ENCODE measurements around the gene CLDN4. TPM values are rescaled to one million over a fixed set of nuclear protein-coding genes. Genes with fewer than 3 reads are reported as not detected.

The CLDN4 gene
- total RNA-seq, 1 experiment from 2014 or later: 0.28 TPM

GRCh38 chr7:73850781-73851207, 20.0 kb downstream of the CLDN4 start:
- no peak for TF ChIP-seq CTCF (IDR thresholded peaks at IDR 0.05; ENCODE audit: unreplicated experiment)
- Mint-ChIP-seq H3K4me1 (ENCODE audit: insufficient read depth, unreplicated experiment) (peaks cover 45% of the 10 kb centered on the region), H3K36me3 (ENCODE audit: insufficient read depth, unreplicated experiment) (no peaks in the 10 kb centered on the region), H3K27me3 (ENCODE audit: insufficient read depth, unreplicated experiment) (no peaks in the 10 kb centered on the region), H3K9me3 (ENCODE audit: unreplicated experiment) (no peaks in the 10 kb centered on the region), H3K27ac (ENCODE audit: low read depth, unreplicated experiment) (peak overlapping the region; percentile 94), H3K4me3 (ENCODE audit: unreplicated experiment) (peak overlapping the region; percentile 31)
- CTCF ChIA-PET: interaction anchor here (0.5 to 1.7 kb wide), 11 partner anchors 10 to 339 kb away, joined by 3 to 6 read pairs (median 4); no protein-coding TSS in a partner anchor
- no TSS peak for BruUV-seq (replicated peaks)
- intact Hi-C loops (cut with micrococcal nuclease): loop anchor here (1.0 kb wide), 3 partner anchors 28 to 112 kb away; partner anchors contain the start of gene ABHD11
- POLR2A ChIA-PET: interaction anchor here (0.6 to 4.4 kb wide), 15 partner anchors 8 to 462 kb away, joined by 3 to 48 read pairs (median 8); partner anchors contain the start of genes ABHD11, METTL27 and TBL2
- DNase-seq (ENCODE audit: unreplicated experiment): peak; percentile 97

GRCh38 chr7:73851410-73852338, 20.9 kb downstream of the CLDN4 start:
- ChIA-PET CTCF (interaction anchor here (0.7 to 1.7 kb wide), 3 partner anchors 11 to 26 kb away, joined by 3 to 6 read pairs (median 5); no protein-coding TSS in a partner anchor), POLR2A (interaction anchor here (0.8 to 4.4 kb wide), 10 partner anchors 9 to 273 kb away, joined by 4 to 48 read pairs (median 19); partner anchors contain the start of genes ABHD11, METTL27 and TBL2)
- Mint-ChIP-seq H3K4me1 (ENCODE audit: insufficient read depth, unreplicated experiment) (peaks cover 39% of the 10 kb centered on the region), H3K27ac (ENCODE audit: low read depth, unreplicated experiment) (peak overlapping the region; percentile 94), H3K36me3 (ENCODE audit: insufficient read depth, unreplicated experiment) (no peaks in the 10 kb centered on the region), H3K4me3 (ENCODE audit: unreplicated experiment) (peak overlapping the region; percentile 43), H3K9me3 (ENCODE audit: unreplicated experiment) (no peaks in the 10 kb centered on the region), H3K27me3 (ENCODE audit: insufficient read depth, unreplicated experiment) (no peaks in the 10 kb centered on the region)
- BruUV-seq (replicated peaks): no TSS peak
- peak; percentile 97 for DNase-seq (ENCODE audit: unreplicated experiment)
- intact Hi-C loops (cut with micrococcal nuclease): loop anchor here (1.0 kb wide), 3 partner anchors 29 to 113 kb away; partner anchors contain the start of gene ABHD11
- no peak for TF ChIP-seq CTCF (IDR thresholded peaks at IDR 0.05; ENCODE audit: unreplicated experiment)

GRCh38 chr7:73852500-73852899, 21.7 kb downstream of the CLDN4 start:
- Mint-ChIP-seq H3K4me3 (ENCODE audit: unreplicated experiment) (peak overlapping the region; percentile 43), H3K36me3 (ENCODE audit: insufficient read depth, unreplicated experiment) (no peaks in the 10 kb centered on the region), H3K27me3 (ENCODE audit: insufficient read depth, unreplicated experiment) (peaks cover 4% of the 10 kb centered on the region), H3K4me1 (ENCODE audit: insufficient read depth, unreplicated experiment) (peaks cover 38% of the 10 kb centered on the region), H3K27ac (ENCODE audit: low read depth, unreplicated experiment) (peak overlapping the region; percentile 94), H3K9me3 (ENCODE audit: unreplicated experiment) (no peaks in the 10 kb centered on the region)
- CTCF ChIA-PET: no interaction called here
- no peak for DNase-seq (ENCODE audit: unreplicated experiment)
- TF ChIP-seq CTCF (IDR thresholded peaks at IDR 0.05; ENCODE audit: unreplicated experiment): no peak
- intact Hi-C loops (cut with micrococcal nuclease): no loop called here
- no TSS peak for BruUV-seq (replicated peaks)
- POLR2A ChIA-PET: interaction anchor here (2.2 to 4.4 kb wide), 2 partner anchors 25 to 30 kb away, joined by 5 to 48 read pairs; no protein-coding TSS in a partner anchor

GRCh38 chr7:73856941-73857340, 26.1 kb downstream of the CLDN4 start:
- BruUV-seq (replicated peaks): no TSS peak
- H3K36me3 Mint-ChIP-seq (ENCODE audit: insufficient read depth, unreplicated experiment): no peaks in the 10 kb centered on the region
- no peak for DNase-seq (ENCODE audit: unreplicated experiment)
- no peak for TF ChIP-seq CTCF (IDR thresholded peaks at IDR 0.05; ENCODE audit: unreplicated experiment)
- POLR2A ChIA-PET: interaction anchor here (0.9 kb wide), 1 partner anchor 121 kb away, joined by 4 read pairs; no protein-coding TSS in a partner anchor
- H3K4me1 Mint-ChIP-seq (ENCODE audit: insufficient read depth, unreplicated experiment): peaks cover 6% of the 10 kb centered on the region
- H3K27me3 Mint-ChIP-seq (ENCODE audit: insufficient read depth, unreplicated experiment): peaks cover 12% of the 10 kb centered on the region
- H3K27ac Mint-ChIP-seq (ENCODE audit: low read depth, unreplicated experiment): no peak overlapping the region
- no peak overlapping the region for H3K4me3 Mint-ChIP-seq (ENCODE audit: unreplicated experiment)
- H3K9me3 Mint-ChIP-seq (ENCODE audit: unreplicated experiment): no peaks in the 10 kb centered on the region
- CTCF ChIA-PET: interaction anchor here (0.6 to 3.3 kb wide), 9 partner anchors 61 to 350 kb away, joined by 3 to 35 read pairs (median 3); partner anchors contain the start of genes ABHD11 and VPS37D
- intact Hi-C loops (cut with micrococcal nuclease): loop anchor here (5.0 kb wide), 1 partner anchor 250 kb away; no protein-coding TSS in a partner anchor
